ENCODE results near the gene HOXC13. TPM values are rescaled to one million over a fixed set of nuclear protein-coding genes. Genes with fewer than 3 reads are reported as not detected.
A peak's percentile ranks its signal among the peaks of the same experiment; 100 is the strongest.

Gene HOXC13
- total RNA-seq, 2 experiments from 2014 or later = not detected

GRCh38 chr12:53932915-53933314 lies 5.7 kb upstream of the HOXC13 start:
- peaks cover 17% of the 10 kb centered on the region for H3K4me1 Mint-ChIP-seq
- H3K4me3 Mint-ChIP-seq = no peak overlapping the region
- peaks cover 97% of the 10 kb centered on the region for H3K27me3 Mint-ChIP-seq
- no peak for DNase-seq
- H3K36me3 Mint-ChIP-seq = no peaks in the 10 kb centered on the region
- H3K27ac Mint-ChIP-seq = no peak overlapping the region
- peaks cover 5% of the 10 kb centered on the region for H3K9me3 Mint-ChIP-seq

GRCh38 chr12:53935383-53936341 lies 3.0 kb upstream of the HOXC13 start:
- Mint-ChIP-seq H3K36me3 (no peaks in the 10 kb centered on the region), H3K4me3 (peak overlapping the region; percentile 63), H3K9me3 (no peaks in the 10 kb centered on the region), H3K27ac (no peak overlapping the region), H3K4me1 (peaks cover 24% of the 10 kb centered on the region), H3K27me3 (peaks cover 94% of the 10 kb centered on the region)
- DNase-seq = no peak

- DNase-seq = no peak
- Mint-ChIP-seq H3K4me3 (no peak overlapping the region), H3K4me1 (peaks cover 24% of the 10 kb centered on the region), H3K27me3 (peaks cover 95% of the 10 kb centered on the region), H3K9me3 (no peaks in the 10 kb centered on the region), H3K36me3 (no peaks in the 10 kb centered on the region), H3K27ac (no peak overlapping the region)
Observed at GRCh38 chr12:53937099-53937498, 1.5 kb upstream of the HOXC13 start.

- no peaks in the 10 kb centered on the region for H3K9me3 Mint-ChIP-seq
- peaks cover 95% of the 10 kb centered on the region for H3K27me3 Mint-ChIP-seq
- no peaks in the 10 kb centered on the region for H3K36me3 Mint-ChIP-seq
- H3K27ac Mint-ChIP-seq = no peak overlapping the region
- no peak overlapping the region for H3K4me3 Mint-ChIP-seq
- no peak for DNase-seq
- peaks cover 24% of the 10 kb centered on the region for H3K4me1 Mint-ChIP-seq
Observed at GRCh38 chr12:53937596-53938325, 870 bp upstream of the HOXC13 start.

- DNase-seq = no peak
- no peak overlapping the region for H3K4me3 Mint-ChIP-seq
- H3K27me3 Mint-ChIP-seq = peaks cover 94% of the 10 kb centered on the region
- H3K27ac Mint-ChIP-seq = no peak overlapping the region
- peaks cover 24% of the 10 kb centered on the region for H3K4me1 Mint-ChIP-seq
- H3K9me3 Mint-ChIP-seq = no peaks in the 10 kb centered on the region
- no peaks in the 10 kb centered on the region for H3K36me3 Mint-ChIP-seq
Observed at GRCh38 chr12:53939141-53940108, 794 bp downstream of the HOXC13 start.

GRCh38 chr12:53940443-53941014 lies 1.9 kb downstream of the HOXC13 start:
- Mint-ChIP-seq H3K4me1 (peaks cover 17% of the 10 kb centered on the region), H3K9me3 (no peaks in the 10 kb centered on the region), H3K27me3 (peaks cover 94% of the 10 kb centered on the region), H3K36me3 (no peaks in the 10 kb centered on the region), H3K4me3 (no peak overlapping the region), H3K27ac (no peak overlapping the region)
- DNase-seq = no peak

GRCh38 chr12:53941187-53941586 lies 2.6 kb downstream of the HOXC13 start:
- Mint-ChIP-seq H3K36me3 (no peaks in the 10 kb centered on the region), H3K4me3 (no peak overlapping the region), H3K27me3 (peaks cover 94% of the 10 kb centered on the region), H3K27ac (no peak overlapping the region), H3K9me3 (no peaks in the 10 kb centered on the region), H3K4me1 (peaks cover 12% of the 10 kb centered on the region)
- no peak for DNase-seq

- H3K4me1 Mint-ChIP-seq = peaks cover 10% of the 10 kb centered on the region
- no peak overlapping the region for H3K27ac Mint-ChIP-seq
- H3K27me3 Mint-ChIP-seq = peaks cover 94% of the 10 kb centered on the region
- no peak for DNase-seq
- no peak overlapping the region for H3K4me3 Mint-ChIP-seq
- no peaks in the 10 kb centered on the region for H3K9me3 Mint-ChIP-seq
- H3K36me3 Mint-ChIP-seq = no peaks in the 10 kb centered on the region
Observed at GRCh38 chr12:53941750-53942149, 3.1 kb downstream of the HOXC13 start.

GRCh38 chr12:53942467-53942997 lies 3.9 kb downstream of the HOXC13 start:
- H3K9me3 Mint-ChIP-seq = no peaks in the 10 kb centered on the region
- H3K4me3 Mint-ChIP-seq = no peak overlapping the region
- DNase-seq = no peak
- no peaks in the 10 kb centered on the region for H3K36me3 Mint-ChIP-seq
- no peak overlapping the region for H3K27ac Mint-ChIP-seq
- H3K4me1 Mint-ChIP-seq = peaks cover 6% of the 10 kb centered on the region
- H3K27me3 Mint-ChIP-seq = peaks cover 94% of the 10 kb centered on the region

- no peaks in the 10 kb centered on the region for H3K4me1 Mint-ChIP-seq
- no peak overlapping the region for H3K4me3 Mint-ChIP-seq
- DNase-seq = no peak
- no peaks in the 10 kb centered on the region for H3K36me3 Mint-ChIP-seq
- no peak overlapping the region for H3K27ac Mint-ChIP-seq
- H3K9me3 Mint-ChIP-seq = no peaks in the 10 kb centered on the region
- H3K27me3 Mint-ChIP-seq = peaks cover 97% of the 10 kb centered on the region
Observed at GRCh38 chr12:53944209-53944608, 5.6 kb downstream of the HOXC13 start.

- Mint-ChIP-seq H3K4me1 (no peaks in the 10 kb centered on the region), H3K9me3 (no peaks in the 10 kb centered on the region), H3K27ac (no peak overlapping the region), H3K36me3 (no peaks in the 10 kb centered on the region), H3K27me3 (peaks cover 97% of the 10 kb centered on the region), H3K4me3 (no peak overlapping the region)
- DNase-seq = no peak
Observed at GRCh38 chr12:53944907-53945847, 6.5 kb downstream of the HOXC13 start.

GRCh38 chr12:53947743-53948142 lies 9.1 kb downstream of the HOXC13 start:
- H3K4me1 Mint-ChIP-seq = peaks cover 4% of the 10 kb centered on the region
- no peak overlapping the region for H3K4me3 Mint-ChIP-seq
- H3K9me3 Mint-ChIP-seq = no peaks in the 10 kb centered on the region
- DNase-seq = no peak
- no peaks in the 10 kb centered on the region for H3K36me3 Mint-ChIP-seq
- H3K27me3 Mint-ChIP-seq = peaks cover 97% of the 10 kb centered on the region
- no peak overlapping the region for H3K27ac Mint-ChIP-seq
